AML-193 (cell line): Measurements from ENCODE around the gene VPS33A.
A peak's percentile ranks its signal among the peaks of the same experiment; 100 is the strongest.

Experiments
- DNase-seq, 2 experiments: peaks; one replicate each; lab custom pipeline; 2025; lab: John Stamatoyannopoulos, UW

VPS33A gene

DNA sequence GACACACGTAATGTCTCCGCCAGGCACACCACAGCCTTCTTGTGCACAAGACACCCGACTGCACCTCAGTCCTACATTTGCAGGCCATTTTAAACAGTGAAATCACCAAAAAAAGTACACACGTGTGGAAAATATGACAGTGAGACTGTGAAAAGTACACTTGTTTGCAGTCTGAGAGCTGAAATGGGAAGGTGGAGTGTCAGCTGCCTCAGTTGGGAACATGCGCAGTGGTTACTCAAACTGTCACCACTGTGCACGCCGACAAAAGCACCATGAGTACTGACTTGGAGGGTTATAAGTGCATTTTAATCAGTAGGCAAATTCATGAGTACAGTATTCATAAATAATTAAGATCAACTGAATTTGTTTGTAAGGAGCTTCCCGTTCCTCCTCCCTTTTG, 15.8 kb downstream of the VPS33A start:
- DNase-seq: no peak

DNA sequence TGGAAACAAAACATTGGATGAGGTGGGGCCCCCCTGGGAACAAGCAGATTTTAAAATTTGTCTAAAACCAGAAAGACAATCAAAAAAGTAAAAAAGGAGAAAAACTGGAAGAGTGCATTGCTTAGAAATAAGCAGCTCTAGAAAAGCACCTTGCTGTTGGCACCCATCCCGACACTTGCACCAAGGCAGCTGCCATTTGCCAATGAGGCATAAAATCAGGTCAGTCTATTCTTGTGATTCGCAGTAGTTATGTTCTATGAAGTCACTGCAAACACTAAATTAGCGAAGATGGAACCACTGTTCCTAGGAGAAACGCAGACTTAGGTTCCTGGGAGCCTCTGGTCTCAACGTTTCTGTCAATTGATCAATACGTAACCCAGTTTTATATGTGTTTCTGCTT, 16.2 kb downstream of the VPS33A start:
- no peak for DNase-seq

DNA sequence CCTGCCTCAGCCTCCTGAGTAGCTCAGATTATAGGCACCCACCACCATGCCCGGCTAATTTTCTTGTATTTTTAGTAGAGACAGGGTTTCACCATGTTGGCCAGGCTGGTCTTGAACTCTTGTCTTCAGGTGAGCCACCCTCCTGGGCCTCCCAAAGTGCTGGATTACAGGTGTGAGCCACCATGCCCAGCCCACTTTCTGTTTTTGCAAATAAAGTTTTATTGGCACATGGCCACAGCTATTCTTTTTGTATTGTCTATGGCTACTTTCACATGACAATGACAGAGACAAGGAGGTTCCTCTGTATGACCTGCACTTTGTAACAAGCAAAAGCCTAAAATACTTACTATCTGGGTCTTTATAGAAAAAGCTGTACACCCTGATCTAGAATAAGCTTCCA, 20.7 kb downstream of the VPS33A start:
- DNase-seq: no peak

DNA sequence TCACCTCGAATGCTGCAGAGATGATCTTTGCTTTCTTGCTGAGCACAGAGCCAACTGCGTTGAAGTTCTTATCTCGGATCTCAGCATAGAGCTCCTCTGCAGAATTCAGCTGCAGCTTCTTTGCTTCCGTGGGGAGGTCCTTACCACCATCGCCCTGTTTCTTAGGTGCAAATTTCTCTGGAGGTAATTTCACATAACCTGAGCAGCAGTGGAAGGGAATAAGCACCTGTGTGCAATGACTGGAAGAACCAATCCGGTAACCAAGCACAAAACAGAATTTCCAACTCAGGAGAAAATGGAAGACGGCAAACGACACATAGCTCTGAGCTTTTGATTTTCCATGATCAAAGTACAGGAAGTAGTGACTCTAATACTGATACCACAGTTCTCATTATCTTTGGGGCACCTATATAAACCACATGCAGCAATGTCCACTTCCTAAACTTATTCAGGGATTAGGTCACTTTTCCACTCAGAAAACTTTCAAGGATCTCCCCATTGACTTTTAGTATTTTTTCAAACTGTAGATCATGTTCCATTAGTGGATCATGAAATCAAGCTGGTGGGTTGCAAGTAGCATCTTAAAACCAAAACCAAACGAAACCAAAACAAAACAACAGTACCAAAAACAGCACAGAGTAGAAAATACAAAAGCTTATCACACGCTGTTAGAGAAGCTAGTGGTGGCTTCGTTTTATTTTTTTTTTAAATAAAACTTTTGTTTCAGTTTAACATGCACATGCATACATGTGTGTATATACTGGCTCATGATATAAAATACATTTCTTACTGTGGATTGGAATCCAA, 21.5 kb downstream of the VPS33A start:
- no peak for DNase-seq

DNA sequence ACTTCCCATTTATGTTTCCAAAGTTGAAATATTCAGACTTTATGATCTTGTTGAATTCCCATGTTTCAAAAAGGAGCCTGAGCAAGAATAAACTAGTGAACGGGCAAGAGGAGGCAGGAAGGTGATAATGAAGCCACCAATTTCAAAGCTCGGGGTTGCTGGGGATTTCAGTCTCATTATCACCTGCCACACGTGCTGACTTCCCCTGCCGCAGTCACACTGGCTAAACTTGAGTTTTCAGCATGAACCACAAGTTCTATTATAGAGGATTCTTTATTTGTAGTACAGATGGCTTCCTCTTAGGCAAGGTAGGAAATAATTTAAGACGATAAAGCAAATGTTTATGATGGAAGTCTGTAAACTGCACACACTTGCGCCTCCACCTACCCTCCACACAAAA, 22.3 kb downstream of the VPS33A start:
- DNase-seq: no peak

DNA sequence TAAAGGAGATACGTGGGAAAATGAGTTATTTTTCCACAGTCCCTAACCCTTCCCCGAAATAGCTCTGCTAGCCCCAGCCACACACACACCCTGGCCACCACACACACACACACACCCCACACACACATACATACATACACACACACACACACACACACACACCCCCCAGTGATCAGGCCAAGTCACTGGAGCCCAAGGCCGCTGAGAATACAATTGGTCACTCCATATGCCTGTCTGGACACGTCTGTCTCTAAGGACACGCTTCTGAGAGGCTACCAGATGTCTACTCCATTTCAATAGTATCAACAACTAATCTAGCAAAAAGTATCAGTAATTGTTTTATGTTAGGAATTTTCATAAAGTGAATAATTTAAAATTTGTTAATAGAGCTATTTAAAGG, 27.4 kb downstream of the VPS33A start:
- DNase-seq: no peak

DNA sequence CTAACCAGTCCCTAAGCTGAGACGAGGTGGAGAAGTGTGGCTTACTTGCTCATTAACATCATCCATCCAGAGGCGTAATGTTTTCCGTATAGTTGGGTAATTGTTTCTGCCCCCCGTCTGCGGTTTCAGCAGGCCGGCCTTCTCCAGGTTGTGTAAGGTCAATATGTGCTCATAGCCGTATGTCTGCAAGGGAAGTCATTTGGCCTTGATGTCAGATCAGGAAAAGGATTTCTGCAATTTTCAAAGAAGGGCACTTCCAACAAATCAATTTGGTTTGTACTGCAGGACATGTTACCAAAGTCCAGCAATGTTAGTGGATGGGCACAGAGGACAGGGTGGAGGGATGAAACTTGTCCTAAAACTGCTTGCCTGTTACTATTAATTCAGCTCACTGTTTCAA, 30.6 kb downstream of the VPS33A start:
- DNase-seq: no peak

DNA sequence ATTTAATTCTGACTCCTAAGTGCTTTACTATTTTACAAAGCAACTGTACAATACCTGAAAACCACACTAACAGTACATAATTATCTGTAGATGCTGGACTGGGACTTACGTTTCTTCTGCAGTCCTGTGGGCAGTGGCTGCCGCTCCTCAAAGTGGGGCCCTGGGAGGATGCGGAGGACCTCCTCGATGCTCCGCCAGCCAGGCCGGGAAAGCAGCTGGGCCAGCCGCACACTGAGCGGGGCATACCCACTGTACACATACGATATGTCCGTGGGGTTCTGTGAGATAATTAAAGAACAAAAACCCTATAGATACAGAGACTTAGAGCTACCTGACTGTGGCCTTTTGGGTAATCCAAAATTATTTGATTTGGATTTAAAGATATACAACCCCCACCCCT, 33.6 kb downstream of the VPS33A start:
- no peak for DNase-seq

DNA sequence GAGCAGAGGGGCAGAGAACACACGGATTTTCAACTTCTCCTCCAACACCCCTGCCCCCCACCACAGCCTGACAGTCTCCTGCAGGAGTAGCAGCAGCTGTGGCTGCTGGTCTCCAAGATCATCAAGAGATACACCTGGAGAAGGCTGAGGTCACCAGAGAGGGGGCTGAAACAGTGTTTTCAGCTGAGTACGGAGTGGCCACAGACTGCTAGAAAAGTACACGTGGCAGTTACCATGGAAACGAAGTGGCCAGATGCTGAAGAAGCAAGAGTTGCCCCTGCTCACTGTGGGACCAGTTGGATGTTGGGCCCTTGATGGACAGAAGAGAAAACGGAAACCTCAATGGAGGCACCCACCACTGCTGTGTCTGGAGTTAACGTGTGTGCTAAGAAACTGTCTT, 35.5 kb downstream of the VPS33A start:
- DNase-seq: no peak

DNA sequence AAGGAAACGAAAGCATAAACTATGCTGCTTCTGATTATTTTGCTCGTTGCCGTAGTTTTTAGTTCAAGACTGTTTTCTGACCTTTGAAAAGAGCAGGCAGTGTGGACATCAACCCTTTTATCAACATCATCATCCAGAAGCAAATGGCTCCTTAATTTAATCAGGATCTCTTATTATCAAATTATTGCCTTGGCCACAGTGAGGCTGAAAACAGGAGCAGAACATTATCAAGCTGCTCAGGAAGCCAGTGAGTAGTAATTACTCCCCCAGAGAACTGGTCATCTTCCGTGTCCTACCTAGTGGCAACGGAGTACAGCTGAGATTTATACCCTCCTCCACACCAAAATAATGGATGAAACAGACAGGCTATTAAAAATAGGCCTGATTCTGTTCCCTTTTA, 38.2 kb downstream of the VPS33A start:
- no peak for DNase-seq

DNA sequence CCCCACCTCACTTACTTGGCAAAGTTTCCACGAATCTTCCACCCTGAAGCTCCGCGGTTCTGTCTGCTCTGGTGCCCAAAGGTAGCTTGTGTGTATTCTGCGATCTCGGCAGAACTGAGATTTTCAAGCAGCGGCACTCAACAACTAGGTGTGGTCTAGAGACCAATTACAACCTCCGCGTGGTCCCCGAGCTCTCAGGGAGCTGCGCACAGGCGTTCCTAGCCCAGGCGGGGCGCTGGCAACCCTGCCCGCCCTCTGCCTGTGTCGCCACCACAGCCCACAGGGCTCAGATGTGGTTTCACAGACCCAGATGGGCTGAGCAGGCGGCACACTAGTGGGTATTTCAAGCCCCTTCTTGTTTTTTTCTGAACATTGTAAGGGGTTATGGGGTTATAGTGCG, 39.0 kb downstream of the VPS33A start:
- no peak for DNase-seq

DNA sequence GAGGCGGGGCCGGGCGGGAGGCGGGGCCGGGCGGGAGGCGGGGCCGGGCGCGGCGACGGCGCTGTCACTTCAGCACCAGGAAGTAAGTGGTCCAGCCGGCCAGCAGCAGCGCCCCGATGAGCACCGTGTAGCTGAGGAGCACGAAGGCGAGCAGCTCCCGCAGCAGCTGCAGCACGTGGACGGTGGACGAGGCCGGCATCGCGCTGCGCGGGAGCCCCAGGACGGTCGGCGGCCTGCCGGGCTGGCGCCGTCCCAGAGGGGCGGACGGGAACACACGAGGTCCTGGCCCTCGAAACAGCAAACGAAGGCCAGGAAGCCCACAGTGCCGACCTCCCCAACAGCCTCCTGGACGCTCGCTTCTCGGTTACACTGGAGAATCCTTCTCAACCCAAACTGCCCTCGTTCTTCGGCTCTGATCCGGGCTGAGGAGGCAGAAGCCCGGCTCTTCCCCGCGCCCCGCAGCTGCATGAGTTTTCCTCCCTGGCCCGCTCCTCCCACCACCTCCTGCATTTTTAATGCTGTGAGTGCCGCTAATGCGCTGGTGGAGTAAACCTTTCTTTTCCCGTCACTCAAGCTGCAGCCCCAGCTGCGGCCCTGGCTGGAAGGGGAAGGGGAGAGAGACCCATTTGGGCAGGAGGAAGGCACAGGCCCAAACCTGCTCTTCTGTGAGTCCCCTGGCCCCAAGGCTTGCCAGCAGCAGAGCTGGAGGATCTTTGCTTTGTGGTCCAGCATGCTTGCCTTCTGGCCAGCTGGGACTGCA, 39.7 kb downstream of the VPS33A start:
- no peak for DNase-seq

DNA sequence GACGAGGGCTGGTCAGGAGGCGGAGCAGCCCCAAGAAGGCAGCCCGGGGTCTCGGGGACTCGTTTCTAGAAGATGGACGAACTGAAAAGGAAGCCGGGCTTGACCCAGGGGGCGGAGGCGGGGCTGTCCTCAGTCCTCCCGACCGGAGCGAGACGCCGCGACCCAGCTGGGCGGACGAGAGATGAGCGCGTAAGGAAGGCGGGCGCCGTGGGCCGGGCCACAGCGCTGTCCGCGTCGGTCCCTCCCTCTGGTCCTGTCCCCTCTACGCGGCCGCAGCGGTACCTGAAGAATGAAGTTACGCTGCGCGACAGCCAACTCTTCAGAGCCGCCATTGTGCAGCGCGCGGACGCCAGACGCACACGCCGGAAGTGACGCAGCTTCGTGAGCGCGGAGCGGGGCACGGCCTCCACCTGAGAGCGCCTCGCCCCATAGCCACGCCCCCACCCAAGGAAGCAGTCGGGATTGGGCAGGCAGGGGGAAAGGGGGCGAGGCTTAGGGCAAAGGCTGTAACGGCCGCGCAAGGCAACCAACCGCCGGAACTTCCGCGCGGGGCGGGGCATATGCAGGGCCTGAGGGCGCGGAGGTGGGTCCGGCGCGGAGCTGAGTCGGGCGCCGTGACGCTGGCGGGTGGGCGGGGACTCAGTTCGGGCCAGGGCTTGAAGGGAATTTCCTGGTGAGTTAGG, 40.5 kb downstream of the VPS33A start, which contains the start of gene DIABLO:
Gene DIABLO (minus strand): TSS at position 370 of the 683 bp plus-strand sequence. CDS start 38 bp downstream, at position 332.
- peak; percentile 92 to 98 for DNase-seq

DNA sequence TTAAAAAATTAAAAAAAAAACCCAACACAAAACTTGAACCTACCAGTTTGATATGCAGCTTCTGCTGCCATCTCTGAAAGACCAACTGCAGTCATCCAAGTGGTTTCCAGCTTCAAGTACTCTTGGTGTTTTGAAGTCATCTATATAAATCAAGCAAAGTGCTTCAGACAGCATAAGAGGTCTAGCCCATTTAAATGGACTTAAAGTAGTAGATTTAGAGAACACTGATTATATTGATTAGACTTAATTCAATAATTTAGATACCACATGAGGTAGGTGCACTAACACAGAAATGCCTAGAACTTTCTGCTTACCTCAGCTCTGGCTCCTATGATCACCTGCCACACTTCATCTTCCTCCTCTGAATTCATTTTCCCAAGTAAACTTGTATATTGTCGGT, 49.8 kb downstream of the VPS33A start:
- no peak for DNase-seq

DNA sequence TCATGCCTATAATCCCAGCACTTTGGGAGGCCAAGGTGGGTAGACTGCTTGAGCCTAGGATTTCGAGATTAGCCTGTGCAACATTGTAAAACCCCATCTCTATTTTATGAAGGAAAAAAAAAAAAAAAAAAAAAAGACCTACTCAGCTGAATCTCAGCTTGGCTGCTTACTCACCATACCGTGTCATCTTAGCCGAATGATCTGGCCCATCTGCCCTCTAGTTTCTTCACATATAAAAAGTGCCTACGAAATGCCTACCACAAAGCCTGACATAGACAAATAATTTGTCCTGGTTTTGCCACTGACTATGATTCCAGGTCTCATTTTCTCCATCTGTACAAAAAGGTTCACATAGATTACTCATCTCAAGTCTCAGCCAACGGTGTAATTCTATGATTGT, 50.5 kb downstream of the VPS33A start:
- no peak for DNase-seq

DNA sequence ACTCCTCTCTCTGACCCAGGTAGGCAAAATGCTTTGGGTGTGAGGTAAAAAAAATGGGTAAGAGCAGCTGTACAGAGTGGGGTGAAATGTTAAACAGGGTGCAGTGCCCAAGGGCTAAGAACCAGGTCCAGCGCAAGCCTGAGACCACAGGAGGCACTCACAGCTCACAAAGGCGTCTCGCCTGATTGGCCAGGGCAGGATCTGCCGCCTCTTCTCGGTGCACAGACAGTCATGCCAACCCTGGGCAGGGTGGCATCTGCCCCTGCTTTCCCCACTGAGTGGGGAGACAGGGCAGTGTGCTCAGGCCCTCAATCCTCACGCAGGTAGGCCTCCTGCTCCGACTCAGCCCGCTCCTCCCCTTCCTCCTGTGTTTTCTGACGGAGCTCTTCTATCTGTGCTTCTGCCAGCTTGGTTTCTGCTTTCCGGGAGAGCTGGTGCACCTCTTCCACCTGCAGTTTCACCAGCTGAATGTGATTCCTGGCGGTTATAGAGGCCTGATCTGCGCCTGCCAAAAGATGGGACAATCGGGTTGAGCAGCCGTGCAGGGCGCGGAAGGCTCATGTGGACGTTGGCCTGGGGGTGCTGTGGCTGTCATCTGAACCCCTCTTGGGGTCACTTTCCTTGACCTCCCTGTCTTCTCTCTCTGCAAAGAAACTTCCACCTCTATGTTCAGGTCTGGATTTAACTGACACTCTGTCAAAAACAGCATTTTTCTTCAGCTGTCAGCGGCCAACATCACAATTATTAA, 58.0 kb downstream of the VPS33A start:
- DNase-seq: no peak

DNA sequence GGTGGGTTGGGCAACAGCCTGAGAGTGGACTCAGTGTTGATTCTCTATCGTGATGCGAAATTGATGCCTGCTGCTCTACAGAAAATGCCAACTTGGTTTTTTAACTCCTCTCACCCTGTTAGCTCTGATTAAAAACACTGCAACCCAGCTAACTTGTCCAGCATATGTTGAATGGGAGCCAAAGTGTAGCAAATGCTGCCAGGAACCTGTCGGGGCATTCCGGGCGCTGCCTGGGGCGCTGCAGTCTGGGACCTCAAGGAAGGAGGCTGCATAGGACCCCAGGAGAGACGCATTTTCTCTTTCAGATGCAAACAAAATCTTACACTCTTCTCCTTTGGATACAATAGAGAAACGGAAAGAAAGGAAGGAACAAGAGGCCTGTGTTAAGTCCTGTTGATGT, 58.9 kb downstream of the VPS33A start:
- DNase-seq: no peak

DNA sequence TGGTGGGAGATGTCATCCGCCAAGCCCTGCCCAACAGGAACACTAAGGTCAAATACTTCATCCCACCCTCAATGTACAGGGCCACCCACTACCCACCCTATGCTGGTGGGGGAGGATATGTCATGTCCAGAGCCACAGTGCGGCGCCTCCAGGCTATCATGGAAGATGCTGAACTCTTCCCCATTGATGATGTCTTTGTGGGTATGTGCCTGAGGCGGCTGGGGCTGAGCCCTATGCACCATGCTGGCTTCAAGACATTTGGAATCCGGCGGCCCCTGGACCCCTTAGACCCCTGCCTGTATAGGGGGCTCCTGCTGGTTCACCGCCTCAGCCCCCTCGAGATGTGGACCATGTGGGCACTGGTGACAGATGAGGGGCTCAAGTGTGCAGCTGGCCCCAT, 59.3 kb downstream of the VPS33A start:
- DNase-seq: no peak

DNA sequence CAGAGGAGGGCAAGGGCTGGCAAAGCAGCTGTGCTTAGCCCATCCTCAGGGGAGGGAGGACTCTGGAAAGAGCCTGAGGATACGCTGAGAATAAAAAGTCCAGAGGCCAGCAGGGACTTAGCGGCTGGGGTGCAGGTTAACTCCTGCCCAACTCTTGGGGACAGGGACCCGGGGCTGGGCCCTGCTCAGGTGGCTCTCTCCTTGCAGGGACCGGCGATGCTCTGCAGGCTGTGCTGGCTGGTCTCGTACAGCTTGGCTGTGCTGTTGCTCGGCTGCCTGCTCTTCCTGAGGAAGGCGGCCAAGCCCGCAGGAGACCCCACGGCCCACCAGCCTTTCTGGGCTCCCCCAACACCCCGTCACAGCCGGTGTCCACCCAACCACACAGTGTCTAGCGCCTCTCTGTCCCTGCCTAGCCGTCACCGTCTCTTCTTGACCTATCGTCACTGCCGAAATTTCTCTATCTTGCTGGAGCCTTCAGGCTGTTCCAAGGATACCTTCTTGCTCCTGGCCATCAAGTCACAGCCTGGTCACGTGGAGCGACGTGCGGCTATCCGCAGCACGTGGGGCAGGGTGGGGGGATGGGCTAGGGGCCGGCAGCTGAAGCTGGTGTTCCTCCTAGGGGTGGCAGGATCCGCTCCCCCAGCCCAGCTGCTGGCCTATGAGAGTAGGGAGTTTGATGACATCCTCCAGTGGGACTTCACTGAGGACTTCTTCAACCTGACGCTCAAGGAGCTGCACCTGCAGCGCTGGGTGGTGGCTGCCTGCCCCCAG, 60.0 kb downstream of the VPS33A start:
- DNase-seq: no peak

DNA sequence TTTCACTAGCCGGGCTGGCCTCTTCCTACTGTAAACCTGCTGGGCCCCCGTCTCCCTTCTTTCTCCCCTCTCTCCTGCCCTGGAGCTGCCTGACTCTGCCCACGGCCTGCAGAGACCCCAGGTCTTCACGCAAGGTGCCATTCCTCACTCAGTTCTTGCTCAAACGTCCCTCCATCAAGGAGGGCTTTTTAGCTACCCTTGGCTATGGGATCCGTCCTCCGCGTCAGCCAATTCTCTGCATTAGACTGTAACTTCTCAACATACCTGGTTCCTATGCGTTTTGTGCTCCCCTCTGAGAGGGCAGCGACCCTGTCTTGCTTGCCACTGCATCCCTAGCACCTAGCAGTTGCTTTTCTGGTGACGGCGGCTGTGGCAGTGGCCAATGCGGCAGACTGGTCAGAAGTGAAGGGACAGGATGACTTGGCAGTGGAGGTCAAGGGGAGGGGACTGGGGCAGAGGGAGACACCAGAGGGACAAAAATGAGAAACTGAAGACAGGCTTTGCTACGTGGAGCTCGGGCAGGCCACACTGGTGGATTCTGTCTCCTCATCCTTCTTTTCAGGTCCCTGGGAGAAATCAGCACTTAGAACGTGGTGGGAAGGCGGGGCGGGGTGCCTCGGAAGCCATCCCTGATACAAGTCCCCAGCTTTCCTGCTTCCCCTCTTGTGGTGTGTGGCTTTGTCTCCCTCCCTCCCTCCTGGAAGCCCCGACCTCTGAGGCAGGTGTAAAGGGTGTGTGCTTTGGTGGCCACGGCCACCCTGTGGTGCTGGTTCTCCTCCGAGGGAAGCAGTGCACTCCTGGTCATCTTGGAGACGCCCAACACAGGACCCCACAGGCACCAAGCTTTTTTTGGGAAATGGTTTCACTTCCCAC, 61.0 kb downstream of the VPS33A start:
- DNase-seq: no peak
